K562 (cell line): ENCODE data around the gene PPP2R3B. TPM values are rescaled to one million over a fixed set of nuclear protein-coding genes. Genes with fewer than 3 reads are reported as not detected.
"Not testable (repeated sequence)": the region's sequence is repeated elsewhere in the genome, so short reads cannot be mapped to it uniquely, and the experiment has no call there.

Experiments
- ATAC-seq: fragments of 200-7000 bp; cut with Tn5 transposase; 3 replicates; pipeline ENCODE4 v1.9.1; 2020; ENCODE audit warnings: moderate library complexity
- BruUV-seq: library from RNA; stranded (reverse); fragments of 400-500 nt; replicated peaks from 2 replicates; lab custom pipeline; 2021; lab: Mats Ljungman, UMichigan
- CTCF ChIA-PET: fragments of 300-600 bp; formaldehyde crosslinking; extraction: SDS; loops from one replicate; lab custom pipeline; 2021; ENCODE audit warnings: low intra/inter-chr PET ratio; lab: Yijun Ruan, JAX
- POLR2A ChIA-PET: fragments of 300-600, 350-650 bp; sonication (Branson Sonifier 250); formaldehyde crosslinking; extraction: SDS; loops from one replicate; lab custom pipeline; 2021; ENCODE audit warnings: antibody characterized with exemption, inconsistent platforms; lab: Yijun Ruan, JAX
- DNase-seq, 4 experiments: peaks; one replicate each; pipeline versions ENCODE4 v3.0.0 to v3.0.0-alpha.2; 2011 to 2018; ENCODE audit warnings: low spot score in 3 of 4, mixed read lengths in 3 of 4; ENCODE audit errors: extremely low read depth in 1 of 4
- FAIRE-seq: peaks from 2 replicates; lab custom pipeline; 2011; peaks lifted over from hg19 to GRCh38; lab: Jason Lieb, UNC
- H2AFZ ChIP-seq: 2 replicates; pipeline ENCODE4 v1.6.0; 2011; ENCODE audit warnings: low read depth, low read length, control low read depth, inconsistent platforms
- H3K27ac ChIP-seq: fragments of 200-600 bp; 3 replicates; pipeline ENCODE4 v1.8.0; 2011; ENCODE audit warnings: low read depth, mild to moderate bottlenecking, control low read depth, inconsistent platforms, low read length, moderate library complexity, mixed read lengths; ENCODE audit errors: extremely low read depth
- H3K27me3 ChIP-seq, 2 experiments: fragments of 300-600 bp in 1 of 2; 2 replicates in 1 of 2; 3 replicates in 1 of 2; pipeline versions ENCODE4 v1.6.0 to v1.8.0; 2011; ENCODE audit warnings: inconsistent platforms in 2 of 2, low read length in 2 of 2, mild to moderate bottlenecking in 1 of 2, mixed read lengths in 1 of 2, moderate library complexity in 1 of 2; ENCODE audit not compliant: control insufficient read depth in 2 of 2, insufficient read depth in 2 of 2
- H3K36me3 ChIP-seq: fragments of 300-600 bp; 3 replicates; pipeline ENCODE4 v1.8.0; 2011; ENCODE audit warnings: mild to moderate bottlenecking, low read length, inconsistent platforms; ENCODE audit not compliant: control insufficient read depth, insufficient read depth
- H3K4me1 ChIP-seq, 2 experiments: fragments of 200-600 bp in 1 of 2; replicated peaks in 1 of 2; 2 replicates in 1 of 2; 3 replicates in 1 of 2; pipeline versions ENCODE4 v1.5.1 to v1.8.0; 2011; ENCODE audit warnings: inconsistent platforms in 2 of 2, low read length in 2 of 2, mild to moderate bottlenecking in 1 of 2, mixed read lengths in 1 of 2, moderate library complexity in 1 of 2; ENCODE audit not compliant: control insufficient read depth in 2 of 2, insufficient read depth in 2 of 2
- H3K4me2 ChIP-seq: 2 replicates; pipeline ENCODE4 v1.6.1; 2011; ENCODE audit warnings: low read length, control low read depth, inconsistent platforms, mixed read lengths; ENCODE audit not compliant: insufficient read depth
- H3K4me3 ChIP-seq: fragments of 200-600 bp; sonication (generic), shearing (Covaris generic); 2 replicates; pipeline ENCODE4 v1.5.1; 2016; ENCODE audit warnings: control low read depth, inconsistent platforms
- H3K79me2 ChIP-seq: fragments of 200-600 bp; 3 replicates; pipeline ENCODE4 v1.8.0; 2011; ENCODE audit warnings: low read length, inconsistent platforms; ENCODE audit not compliant: control insufficient read depth, insufficient read depth
- H3K9ac ChIP-seq, 2 experiments: 2 replicates each; pipeline versions ENCODE4 v1.6.0 to v1.6.1; 2011; ENCODE audit warnings: low read depth in 2 of 2, low read length in 2 of 2, control low read depth in 1 of 2, inconsistent platforms in 1 of 2, mild to moderate bottlenecking in 1 of 2, mixed read lengths in 1 of 2; ENCODE audit not compliant: insufficient read depth in 1 of 2
- H3K9me1 ChIP-seq: one replicate; pipeline ENCODE4 v1.6.0; 2011; ENCODE audit warnings: inconsistent platforms, mild to moderate bottlenecking, low read length, moderate library complexity; ENCODE audit not compliant: control insufficient read depth, insufficient read depth
- H3K9me3 ChIP-seq: replicated peaks from 2 replicates; pipeline ENCODE4 v1.5.1; 2011; ENCODE audit warnings: low read depth, low read length, inconsistent platforms; ENCODE audit not compliant: control insufficient read depth, insufficient read depth
- H4K20me1 ChIP-seq: replicated peaks from 2 replicates; pipeline ENCODE4 v1.6.1; 2011; ENCODE audit warnings: low read length, inconsistent platforms, mixed read lengths; ENCODE audit not compliant: control insufficient read depth, insufficient read depth
- ETV1 ChIP-seq: fragments of 450-650 bp; conservative IDR thresholded peaks from 2 replicates; pipeline ENCODE4 v1.6.1; 2016; ENCODE audit warnings: missing genetic modification characterization, control low read depth, low read depth, missing compliant biosample characterization
- MYC ChIP-seq, 2 experiments: fragments of 250-450 bp in 1 of 2; sonication (Bioruptor Pico) in 1 of 2; IDR thresholded peaks; 2 replicates each; pipeline versions ENCODE4 v1.5.1 to v1.6.1; 2012 to 2021; ENCODE audit warnings: low read depth in 2 of 2, borderline replicate concordance in 1 of 2, improper control_type of control experiment in 1 of 2, low read length in 1 of 2, mild to moderate bottlenecking in 1 of 2, moderate library complexity in 1 of 2
- PREB ChIP-seq: sonication (generic); formaldehyde crosslinking; IDR thresholded peaks from 2 replicates; pipeline ENCODE4 v1.8.1; 2023; ENCODE audit warnings: mild to moderate bottlenecking, missing genetic modification reagents
- WGBS: fragments of 100-300 bp; shearing (Covaris generic); methylation state at CpG from one replicate; pipeline ENCODE4 v1.1.6; 2016; ENCODE audit warnings: low coverage, mixed read lengths; ENCODE audit not compliant: insufficient coverage; ENCODE audit errors: missing lambda C conversion rate; 5-methylcytosine and 5-hydroxymethylcytosine counted together
- in situ Hi-C: fragments of 300-500 bp; cut with MboI; formaldehyde crosslinking; loops from 4 replicates; pipeline ENCODE4 v1.15.0; 2018; ENCODE audit warnings: inconsistent platforms, mixed read lengths
- intact Hi-C: fragments of 100-400 bp; cut with micrococcal nuclease; formaldehyde crosslinking; loops from 2 replicates; pipeline ENCODE4 v1.14.2; 2022
- polyA plus RNA-seq, 8 experiments: library from polyadenylated mRNA; depleted of rRNA in 4 of 8; stranded (reverse) in 5 of 8; unstranded in 3 of 8; fragments of >200 nt; fragmentation: Nextera tagmentation in 2 of 8; fragmentation: Illumina TruSeq in 1 of 8; extraction: Ambion mirVana in 2 of 8; extraction: Trizol in 1 of 8; gene quantifications; 2 replicates each; pipeline versions ENCODE4 v1.2.1 to v1.2.3, GENCODE V29; 2011 to 2014; ENCODE audit warnings: inconsistent platforms in 1 of 8, missing spikeins in 1 of 8
- total RNA-seq, 7 experiments: library from RNA; depleted of rRNA in 6 of 7; stranded (reverse); fragments of >200 nt in 6 of 7; fragmentation: Illumina TruSeq in 2 of 7; extraction: Trizol in 2 of 7; gene quantifications; 2 replicates each; pipeline versions ENCODE4 v1.2.1 to v1.2.3, GENCODE V29; 2011 to 2021; ENCODE audit warnings: low replicate concordance in 1 of 7
- TF ChIP-seq, protein P1 (sequence below): sonication (generic); formaldehyde crosslinking; IDR thresholded peaks from 2 replicates; pipeline ENCODE4 v1.4.0; 2020; ENCODE audit warnings: mild to moderate bottlenecking, missing genetic modification reagents

The PPP2R3B gene
- total and polyA plus RNA-seq, 9 of the 15 experiments (the other 6 are each of a cell fraction or from before 2014, with no cell fraction given) = 0.04 to 18.2 (median 8.2) TPM; not detected in 1

- H2AFZ ChIP-seq, H3K27ac ChIP-seq, H4K20me1 ChIP-seq, ATAC-seq, BruUV-seq, DNase-seq, H3K9me3 ChIP-seq, H3K4me3 ChIP-seq, H3K4me2 ChIP-seq, H3K36me3 ChIP-seq, H3K9me1 ChIP-seq, H3K27me3 ChIP-seq, H3K79me2 ChIP-seq, H3K4me1 ChIP-seq, CTCF ChIA-PET, H3K9ac ChIP-seq, FAIRE-seq, in situ Hi-C loops, POLR2A ChIA-PET, intact Hi-C loops: not testable (repeated sequence)
- WGBS = 80% methylated on average over 7 of the region's 13 CpGs
Observed at GRCh38 chrX:351324-351641, 35.4 kb downstream of the PPP2R3B start.

DNA sequence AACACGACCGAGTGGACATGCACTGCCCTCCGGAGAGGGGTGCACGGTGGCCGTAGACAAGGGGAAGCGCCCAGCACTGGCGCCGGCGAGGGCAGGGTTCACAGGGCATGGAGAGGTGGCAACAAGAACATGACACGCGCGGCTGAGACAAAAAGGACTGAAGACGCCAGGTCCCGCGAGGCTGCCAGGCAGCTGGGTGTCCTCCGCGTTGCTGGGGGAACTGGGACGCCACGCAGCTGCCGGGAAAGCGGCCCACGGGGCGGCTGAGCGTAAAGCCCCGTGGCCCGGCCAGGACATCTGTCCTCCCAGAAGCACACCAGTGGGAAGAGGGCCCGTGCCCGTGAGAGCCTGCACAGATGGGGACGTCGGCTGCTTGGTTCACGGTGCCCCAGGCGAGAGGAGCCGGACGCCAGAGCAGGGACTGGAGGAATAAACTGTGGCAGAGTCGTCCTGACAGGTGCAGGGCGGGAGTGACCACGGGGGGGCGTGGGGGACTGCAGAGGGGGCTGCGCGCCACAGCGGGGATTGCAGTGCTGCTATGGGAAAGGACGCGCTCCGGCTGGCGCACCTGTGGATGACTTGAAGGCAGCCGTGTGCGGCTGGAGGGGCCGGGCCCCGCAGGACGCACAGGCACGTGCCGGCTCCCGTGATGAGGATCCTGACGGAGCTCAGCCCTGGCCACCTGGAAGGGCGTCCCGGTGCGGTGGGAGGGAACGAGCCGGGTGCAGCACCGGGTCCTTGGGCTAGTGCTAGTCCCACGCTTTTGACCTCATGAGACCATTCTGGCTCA, 36.0 kb downstream of the PPP2R3B start:
- H3K9me1 ChIP-seq = no peaks in the 10 kb centered on the region
- no peak overlapping the region for H3K9ac ChIP-seq
- no TSS peak for BruUV-seq
- CTCF ChIA-PET = no interaction called here
- POLR2A ChIA-PET = no interaction called here
- 81% methylated on average over 24 of the region's 61 CpGs for WGBS
- no peak overlapping the region for H3K4me3 ChIP-seq
- TF ChIP-seq MYC (IDR thresholded peaks at IDR 0.05; ENCODE audit: low read depth, low read length) = no peak
- no peak for TF ChIP-seq MYC (CRISPR knock-in tag; IDR thresholded peaks at IDR 0.05; ENCODE audit: borderline replicate concordance, low read depth)
- no peak for TF ChIP-seq PREB
- no peak for TF ChIP-seq ETV1 (tag)
- TF ChIP-seq, protein P1, sequence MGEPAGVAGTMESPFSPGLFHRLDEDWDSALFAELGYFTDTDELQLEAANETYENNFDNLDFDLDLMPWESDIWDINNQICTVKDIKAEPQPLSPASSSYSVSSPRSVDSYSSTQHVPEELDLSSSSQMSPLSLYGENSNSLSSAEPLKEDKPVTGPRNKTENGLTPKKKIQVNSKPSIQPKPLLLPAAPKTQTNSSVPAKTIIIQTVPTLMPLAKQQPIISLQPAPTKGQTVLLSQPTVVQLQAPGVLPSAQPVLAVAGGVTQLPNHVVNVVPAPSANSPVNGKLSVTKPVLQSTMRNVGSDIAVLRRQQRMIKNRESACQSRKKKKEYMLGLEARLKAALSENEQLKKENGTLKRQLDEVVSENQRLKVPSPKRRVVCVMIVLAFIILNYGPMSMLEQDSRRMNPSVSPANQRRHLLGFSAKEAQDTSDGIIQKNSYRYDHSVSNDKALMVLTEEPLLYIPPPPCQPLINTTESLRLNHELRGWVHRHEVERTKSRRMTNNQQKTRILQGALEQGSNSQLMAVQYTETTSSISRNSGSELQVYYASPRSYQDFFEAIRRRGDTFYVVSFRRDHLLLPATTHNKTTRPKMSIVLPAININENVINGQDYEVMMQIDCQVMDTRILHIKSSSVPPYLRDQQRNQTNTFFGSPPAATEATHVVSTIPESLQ (CRISPR knock-in tag) = no peak
- no peak for ATAC-seq
- FAIRE-seq = no peak
- no peak overlapping the region for H2AFZ ChIP-seq
- H3K4me1 ChIP-seq = 0 out of 5 replicates have a peak, but pooled peaks cover 0 to 4% of the 10 kb centered on the region in 2 experiments
- no peak overlapping the region for H3K4me2 ChIP-seq
- H3K9me3 ChIP-seq = no peaks in the 10 kb centered on the region
- no peaks in the 10 kb centered on the region for H3K79me2 ChIP-seq
- DNase-seq = no peak
- no peak overlapping the region for H3K27ac ChIP-seq
- intact Hi-C loops = no loop called here
- in situ Hi-C loops = no loop called here
- no peaks in the 10 kb centered on the region for H4K20me1 ChIP-seq
- H3K27me3 ChIP-seq = no peaks in the 10 kb centered on the region
- no peaks in the 10 kb centered on the region for H3K36me3 ChIP-seq
